Measurements from ENCODE around the gene CPNE7. TPM values are rescaled to one million over a fixed set of nuclear protein-coding genes. Genes with fewer than 3 reads are reported as not detected.

CPNE7 gene
- total and polyA plus RNA-seq, 10 of the 15 experiments (the other 5 are each of a cell fraction or from before 2014, with no cell fraction given) = 0.29 to 46.9 (median 17.5) TPM

GRCh38 chr16:89564476-89565255 lies 10.9 kb upstream of the CPNE7 start (continued):
- TF ChIP-seq, protein P1, sequence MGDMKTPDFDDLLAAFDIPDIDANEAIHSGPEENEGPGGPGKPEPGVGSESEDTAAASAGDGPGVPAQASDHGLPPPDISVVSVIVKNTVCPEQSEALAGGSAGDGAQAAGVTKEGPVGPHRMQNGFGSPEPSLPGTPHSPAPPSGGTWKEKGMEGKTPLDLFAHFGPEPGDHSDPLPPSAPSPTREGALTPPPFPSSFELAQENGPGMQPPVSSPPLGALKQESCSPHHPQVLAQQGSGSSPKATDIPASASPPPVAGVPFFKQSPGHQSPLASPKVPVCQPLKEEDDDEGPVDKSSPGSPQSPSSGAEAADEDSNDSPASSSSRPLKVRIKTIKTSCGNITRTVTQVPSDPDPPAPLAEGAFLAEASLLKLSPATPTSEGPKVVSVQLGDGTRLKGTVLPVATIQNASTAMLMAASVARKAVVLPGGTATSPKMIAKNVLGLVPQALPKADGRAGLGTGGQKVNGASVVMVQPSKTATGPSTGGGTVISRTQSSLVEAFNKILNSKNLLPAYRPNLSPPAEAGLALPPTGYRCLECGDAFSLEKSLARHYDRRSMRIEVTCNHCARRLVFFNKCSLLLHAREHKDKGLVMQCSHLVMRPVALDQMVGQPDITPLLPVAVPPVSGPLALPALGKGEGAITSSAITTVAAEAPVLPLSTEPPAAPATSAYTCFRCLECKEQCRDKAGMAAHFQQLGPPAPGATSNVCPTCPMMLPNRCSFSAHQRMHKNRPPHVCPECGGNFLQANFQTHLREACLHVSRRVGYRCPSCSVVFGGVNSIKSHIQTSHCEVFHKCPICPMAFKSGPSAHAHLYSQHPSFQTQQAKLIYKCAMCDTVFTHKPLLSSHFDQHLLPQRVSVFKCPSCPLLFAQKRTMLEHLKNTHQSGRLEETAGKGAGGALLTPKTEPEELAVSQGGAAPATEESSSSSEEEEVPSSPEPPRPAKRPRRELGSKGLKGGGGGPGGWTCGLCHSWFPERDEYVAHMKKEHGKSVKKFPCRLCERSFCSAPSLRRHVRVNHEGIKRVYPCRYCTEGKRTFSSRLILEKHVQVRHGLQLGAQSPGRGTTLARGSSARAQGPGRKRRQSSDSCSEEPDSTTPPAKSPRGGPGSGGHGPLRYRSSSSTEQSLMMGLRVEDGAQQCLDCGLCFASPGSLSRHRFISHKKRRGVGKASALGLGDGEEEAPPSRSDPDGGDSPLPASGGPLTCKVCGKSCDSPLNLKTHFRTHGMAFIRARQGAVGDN (IDR thresholded peaks at IDR 0.05) = no peak
- TF ChIP-seq NFYB (IDR thresholded peaks at IDR 0.05; ENCODE audit: insufficient read depth, low read depth, low read length) (no peak), SUPT20H (IDR thresholded peaks at IDR 0.05; ENCODE audit: borderline replicate concordance, control insufficient read depth, low read depth, low read length) (no peak), POLR2AphosphoS5 (IDR thresholded peaks at IDR 0.05; ENCODE audit: low read length) (peak; percentile 55; the same call in 1 of the 2 replicates), SKIL (IDR thresholded peaks at IDR 0.05; ENCODE audit: low read depth, poor library complexity, severe bottlenecking) (no peak), NR2C1 (IDR thresholded peaks at IDR 0.05) (no peak), SREBF2 (IDR thresholded peaks at IDR 0.05; ENCODE audit: low read length) (no peak), JUNB (IDR thresholded peaks at IDR 0.05) (no peak), PAX5 (IDR thresholded peaks at IDR 0.05; ENCODE audit: borderline replicate concordance, low read depth, low read length) (peak; percentile 11; the same call in 1 of the 2 replicates), FOS (IDR thresholded peaks at IDR 0.05; ENCODE audit: borderline replicate concordance, extremely low read depth, insufficient read length) (no peak), ATF3 (IDR thresholded peaks at IDR 0.05; ENCODE audit: borderline replicate concordance, extremely low read depth, low read depth, low read length) (no peak), RBBP5 (conservative IDR thresholded peaks at IDR 0.05) (no peak), PML (IDR thresholded peaks at IDR 0.05; ENCODE audit: low read length) (no peak; the same call in 1 of the 2 replicates), CHD4 (IDR thresholded peaks at IDR 0.05) (no peak), CBFB (IDR thresholded peaks at IDR 0.05; ENCODE audit: low read depth) (peak; percentile 2; the same call in 1 of the 2 replicates), IRF3 (IDR thresholded peaks at IDR 0.05) (no peak), TBL1XR1 (IDR thresholded peaks at IDR 0.05; ENCODE audit: low read depth, low read length) (no peak), RELA (IDR thresholded peaks at IDR 0.05; ENCODE audit: borderline replicate concordance, partially characterized antibody) (no peak)
- TF ChIP-seq, protein P2, sequence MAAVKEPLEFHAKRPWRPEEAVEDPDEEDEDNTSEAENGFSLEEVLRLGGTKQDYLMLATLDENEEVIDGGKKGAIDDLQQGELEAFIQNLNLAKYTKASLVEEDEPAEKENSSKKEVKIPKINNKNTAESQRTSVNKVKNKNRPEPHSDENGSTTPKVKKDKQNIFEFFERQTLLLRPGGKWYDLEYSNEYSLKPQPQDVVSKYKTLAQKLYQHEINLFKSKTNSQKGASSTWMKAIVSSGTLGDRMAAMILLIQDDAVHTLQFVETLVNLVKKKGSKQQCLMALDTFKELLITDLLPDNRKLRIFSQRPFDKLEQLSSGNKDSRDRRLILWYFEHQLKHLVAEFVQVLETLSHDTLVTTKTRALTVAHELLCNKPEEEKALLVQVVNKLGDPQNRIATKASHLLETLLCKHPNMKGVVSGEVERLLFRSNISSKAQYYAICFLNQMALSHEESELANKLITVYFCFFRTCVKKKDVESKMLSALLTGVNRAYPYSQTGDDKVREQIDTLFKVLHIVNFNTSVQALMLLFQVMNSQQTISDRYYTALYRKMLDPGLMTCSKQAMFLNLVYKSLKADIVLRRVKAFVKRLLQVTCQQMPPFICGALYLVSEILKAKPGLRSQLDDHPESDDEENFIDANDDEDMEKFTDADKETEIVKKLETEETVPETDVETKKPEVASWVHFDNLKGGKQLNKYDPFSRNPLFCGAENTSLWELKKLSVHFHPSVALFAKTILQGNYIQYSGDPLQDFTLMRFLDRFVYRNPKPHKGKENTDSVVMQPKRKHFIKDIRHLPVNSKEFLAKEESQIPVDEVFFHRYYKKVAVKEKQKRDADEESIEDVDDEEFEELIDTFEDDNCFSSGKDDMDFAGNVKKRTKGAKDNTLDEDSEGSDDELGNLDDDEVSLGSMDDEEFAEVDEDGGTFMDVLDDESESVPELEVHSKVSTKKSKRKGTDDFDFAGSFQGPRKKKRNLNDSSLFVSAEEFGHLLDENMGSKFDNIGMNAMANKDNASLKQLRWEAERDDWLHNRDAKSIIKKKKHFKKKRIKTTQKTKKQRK (IDR thresholded peaks at IDR 0.05; ENCODE audit: low read depth, low read length) = no peak

All from GM12878 (cell line).